Measurements from ENCODE around the gene FAM25A. TPM values are rescaled to one million over a fixed set of nuclear protein-coding genes. Genes with fewer than 3 reads are reported as not detected.

FAM25A gene
- total RNA-seq, 1 experiment from 2014 or later = not detected

- H2AFZ ChIP-seq (ENCODE audit: low read length) = no peak overlapping the region
- H3K36me3 ChIP-seq (ENCODE audit: insufficient read depth, low read length) = no peaks in the 10 kb centered on the region; the same call in 1 of the 2 replicates
- H3K9me3 ChIP-seq (ENCODE audit: low read length) = no peaks in the 10 kb centered on the region
- no peak overlapping the region for H3K9ac ChIP-seq (ENCODE audit: low read length)
- peak; percentile 27 for DNase-seq
- H3K4me2 ChIP-seq (ENCODE audit: low read depth, low read length, poor library complexity, severe bottlenecking) = no peak overlapping the region
- H3K79me2 ChIP-seq (ENCODE audit: low read length) = no peaks in the 10 kb centered on the region
- no peaks in the 10 kb centered on the region for H3K4me1 ChIP-seq (ENCODE audit: low read length)
- H3K27me3 ChIP-seq (ENCODE audit: low read length) = no peaks in the 10 kb centered on the region
- H3K4me3 ChIP-seq (ENCODE audit: low read length) = no peak overlapping the region
- H3K27ac ChIP-seq (ENCODE audit: low read length) = no peak overlapping the region
- no peaks in the 10 kb centered on the region for H3K9me2 ChIP-seq (replicated peaks; ENCODE audit: insufficient read depth, low read length)
- H4K20me1 ChIP-seq (ENCODE audit: insufficient read depth, low read depth, low read length) = no peaks in the 10 kb centered on the region
Measured at GRCh38 chr10:87060280-87060928, 40.3 kb downstream of the FAM25A start.

GRCh38 chr10:87064651-87065050 lies 44.6 kb downstream of the FAM25A start:
- Histone ChIP-seq H3K9me3 (ENCODE audit: low read length) (no peaks in the 10 kb centered on the region), H3K36me3 (ENCODE audit: insufficient read depth, low read length) (no peaks in the 10 kb centered on the region; the same call in 1 of the 2 replicates), H3K79me2 (ENCODE audit: low read length) (no peaks in the 10 kb centered on the region), H3K27ac (ENCODE audit: low read length) (no peak overlapping the region), H3K9ac (ENCODE audit: low read length) (no peak overlapping the region), H4K20me1 (ENCODE audit: insufficient read depth, low read depth, low read length) (no peaks in the 10 kb centered on the region), H3K4me1 (ENCODE audit: low read length) (no peaks in the 10 kb centered on the region), H3K4me2 (ENCODE audit: low read depth, low read length, poor library complexity, severe bottlenecking) (no peak overlapping the region), H3K9me2 (replicated peaks; ENCODE audit: insufficient read depth, low read length) (no peaks in the 10 kb centered on the region), H2AFZ (ENCODE audit: low read length) (no peak overlapping the region), H3K4me3 (ENCODE audit: low read length) (no peak overlapping the region), H3K27me3 (ENCODE audit: low read length) (no peaks in the 10 kb centered on the region)
- peak; percentile 11 for DNase-seq

DNA sequence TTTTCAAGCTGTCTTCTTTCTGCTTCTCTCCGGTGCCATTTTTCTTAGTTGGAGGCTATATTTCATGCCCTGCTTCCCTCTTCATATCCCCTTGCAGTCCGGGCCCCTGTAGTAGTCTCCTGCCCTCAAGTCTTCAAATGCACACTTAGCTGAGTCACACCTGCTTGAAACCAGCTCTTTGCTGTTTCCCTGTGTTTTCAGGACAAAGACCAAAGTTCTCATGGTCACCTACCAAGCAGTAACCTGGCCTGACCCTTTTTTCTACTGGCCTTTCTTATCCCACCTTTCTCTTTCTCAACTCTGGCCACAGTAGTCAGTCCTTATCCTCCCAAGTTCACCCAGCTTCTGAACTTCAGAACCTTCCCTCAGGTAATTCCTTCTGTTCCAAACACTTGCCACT lies 46.1 kb downstream of the FAM25A start:
- H3K36me3 ChIP-seq (ENCODE audit: insufficient read depth, low read length) = no peaks in the 10 kb centered on the region
- no peaks in the 10 kb centered on the region for H3K79me2 ChIP-seq (ENCODE audit: low read length)
- no peaks in the 10 kb centered on the region for H3K4me1 ChIP-seq (ENCODE audit: low read length)
- no peaks in the 10 kb centered on the region for H4K20me1 ChIP-seq (ENCODE audit: insufficient read depth, low read depth, low read length)
- H2AFZ ChIP-seq (ENCODE audit: low read length) = no peak overlapping the region
- no peaks in the 10 kb centered on the region for H3K27me3 ChIP-seq (ENCODE audit: low read length)
- DNase-seq = no peak
- H3K9me3 ChIP-seq (ENCODE audit: low read length) = no peaks in the 10 kb centered on the region
- H3K27ac ChIP-seq (ENCODE audit: low read length) = no peak overlapping the region
- H3K9me2 ChIP-seq (replicated peaks; ENCODE audit: insufficient read depth, low read length) = no peaks in the 10 kb centered on the region
- H3K9ac ChIP-seq (ENCODE audit: low read length) = no peak overlapping the region
- H3K4me2 ChIP-seq (ENCODE audit: low read depth, low read length, poor library complexity, severe bottlenecking) = no peak overlapping the region
- H3K4me3 ChIP-seq (ENCODE audit: low read length) = no peak overlapping the region

DNA sequence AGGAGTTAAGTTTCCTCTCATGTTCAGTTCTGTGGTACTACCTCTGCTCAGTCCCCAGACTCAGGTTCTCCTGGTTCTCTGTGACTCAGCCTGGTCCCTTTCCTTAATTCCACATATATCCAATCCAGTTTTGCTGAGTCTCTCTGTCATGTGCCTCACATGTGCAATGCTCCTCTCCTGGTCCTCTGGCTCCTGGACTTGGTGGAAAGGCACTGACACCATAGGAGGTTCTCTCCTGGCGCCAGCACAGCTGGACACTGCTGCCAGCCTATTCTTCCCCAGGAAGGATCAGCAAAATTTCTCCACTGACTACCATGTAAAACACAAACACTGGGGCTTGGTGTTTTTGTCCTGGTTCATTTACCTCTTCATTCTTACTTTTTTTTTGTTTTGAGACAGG lies 46.8 kb downstream of the FAM25A start:
- Histone ChIP-seq H3K4me3 (ENCODE audit: low read length) (no peak overlapping the region), H3K27ac (ENCODE audit: low read length) (no peak overlapping the region), H3K79me2 (ENCODE audit: low read length) (no peaks in the 10 kb centered on the region; the same call in 1 of the 2 replicates), H3K9ac (ENCODE audit: low read length) (no peak overlapping the region), H3K4me1 (ENCODE audit: low read length) (no peaks in the 10 kb centered on the region), H4K20me1 (ENCODE audit: insufficient read depth, low read depth, low read length) (no peaks in the 10 kb centered on the region), H3K27me3 (ENCODE audit: low read length) (no peaks in the 10 kb centered on the region), H3K36me3 (ENCODE audit: insufficient read depth, low read length) (no peaks in the 10 kb centered on the region), H3K4me2 (ENCODE audit: low read depth, low read length, poor library complexity, severe bottlenecking) (no peak overlapping the region), H3K9me3 (ENCODE audit: low read length) (no peaks in the 10 kb centered on the region), H3K9me2 (replicated peaks; ENCODE audit: insufficient read depth, low read length) (no peaks in the 10 kb centered on the region), H2AFZ (ENCODE audit: low read length) (no peak overlapping the region)
- no peak for DNase-seq

DNA sequence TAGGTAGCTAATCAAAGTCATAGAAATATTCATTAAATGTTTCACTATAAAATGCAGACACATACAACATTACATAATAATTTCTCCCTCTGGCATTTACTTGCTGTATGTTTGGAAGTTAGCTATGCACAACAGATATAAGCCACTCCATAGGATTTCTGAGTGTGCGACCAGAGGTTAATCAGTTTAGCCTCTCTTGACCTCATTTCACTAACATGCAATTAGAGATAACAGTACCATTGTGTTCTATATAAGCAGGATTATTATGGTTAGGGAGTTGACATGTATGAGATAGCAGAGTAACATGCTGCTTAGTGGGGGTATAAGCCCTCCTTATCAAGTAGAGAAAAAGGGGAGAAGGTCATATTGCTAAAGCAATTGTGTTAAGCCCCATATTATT lies 48.2 kb downstream of the FAM25A start:
- Histone ChIP-seq H2AFZ (ENCODE audit: low read length) (no peak overlapping the region), H3K4me1 (ENCODE audit: low read length) (no peaks in the 10 kb centered on the region), H4K20me1 (ENCODE audit: insufficient read depth, low read depth, low read length) (no peaks in the 10 kb centered on the region), H3K9me3 (ENCODE audit: low read length) (no peaks in the 10 kb centered on the region), H3K79me2 (ENCODE audit: low read length) (no peaks in the 10 kb centered on the region; the same call in 1 of the 2 replicates), H3K9ac (ENCODE audit: low read length) (no peak overlapping the region), H3K27ac (ENCODE audit: low read length) (no peak overlapping the region), H3K27me3 (ENCODE audit: low read length) (no peaks in the 10 kb centered on the region), H3K9me2 (replicated peaks; ENCODE audit: insufficient read depth, low read length) (no peaks in the 10 kb centered on the region), H3K4me2 (ENCODE audit: low read depth, low read length, poor library complexity, severe bottlenecking) (no peak overlapping the region), H3K4me3 (ENCODE audit: low read length) (no peak overlapping the region), H3K36me3 (ENCODE audit: insufficient read depth, low read length) (no peaks in the 10 kb centered on the region)
- DNase-seq = peak; percentile 24

GRCh38 chr10:87072449-87072848 lies 52.4 kb downstream of the FAM25A start:
- H2AFZ ChIP-seq (ENCODE audit: low read length) = no peak overlapping the region
- no peaks in the 10 kb centered on the region for H3K4me1 ChIP-seq (ENCODE audit: low read length)
- no peaks in the 10 kb centered on the region for H3K9me2 ChIP-seq (replicated peaks; ENCODE audit: insufficient read depth, low read length)
- H3K9ac ChIP-seq (ENCODE audit: low read length) = no peak overlapping the region
- H3K4me2 ChIP-seq (ENCODE audit: low read depth, low read length, poor library complexity, severe bottlenecking) = no peak overlapping the region
- no peak overlapping the region for H3K27ac ChIP-seq (ENCODE audit: low read length)
- peaks cover 5% of the 10 kb centered on the region; the same call in 1 of the 2 replicates for H3K79me2 ChIP-seq (ENCODE audit: low read length)
- no peaks in the 10 kb centered on the region for H3K9me3 ChIP-seq (ENCODE audit: low read length)
- no peak for DNase-seq
- H3K4me3 ChIP-seq (ENCODE audit: low read length) = no peak overlapping the region
- no peaks in the 10 kb centered on the region for H3K27me3 ChIP-seq (ENCODE audit: low read length)
- no peaks in the 10 kb centered on the region for H4K20me1 ChIP-seq (ENCODE audit: insufficient read depth, low read depth, low read length)
- H3K36me3 ChIP-seq (ENCODE audit: insufficient read depth, low read length) = no peaks in the 10 kb centered on the region

Small RNAs within 50 kb of the gene (small RNA-seq; reads per million reads assigned to genes)
- not detected for gene AL136982.5
- gene BMS1P3 = not detected
- gene FAM25A = not detected
- not detected for gene RNU6-529P

Other genes starting within 250 kb of the FAM25A start
- not detected in 2 replicates for gene MMRN2, start 62.7 kb upstream of the FAM25A start, total RNA-seq (2014; rRNA removed; shearing (Covaris generic); ENCODE audit: low replicate concordance)
- not detected in 2 replicates for gene SNCG, start 61.7 kb upstream of the FAM25A start, total RNA-seq (2014; rRNA removed; shearing (Covaris generic); ENCODE audit: low replicate concordance)
- gene ADIRF, start 51.8 kb upstream of the FAM25A start, total RNA-seq (2014; rRNA removed; shearing (Covaris generic); ENCODE audit: low replicate concordance) = not detected in 2 replicates
- 74.6 and 76.0 TPM in 2 replicates for gene GLUD1, start 74.5 kb downstream of the FAM25A start, total RNA-seq (2014; rRNA removed; shearing (Covaris generic); ENCODE audit: low replicate concordance)
- gene SHLD2, start 74.9 kb downstream of the FAM25A start, total RNA-seq (2014; rRNA removed; shearing (Covaris generic); ENCODE audit: low replicate concordance) = 12.0 and 21.4 TPM in 2 replicates
- gene NUTM2A, start 205.2 kb downstream of the FAM25A start, total RNA-seq (2014; rRNA removed; shearing (Covaris generic); ENCODE audit: low replicate concordance) = 0.14 and 0.26 TPM in 2 replicates